Measurements from ENCODE around the gene OR5B12.

DNA sequence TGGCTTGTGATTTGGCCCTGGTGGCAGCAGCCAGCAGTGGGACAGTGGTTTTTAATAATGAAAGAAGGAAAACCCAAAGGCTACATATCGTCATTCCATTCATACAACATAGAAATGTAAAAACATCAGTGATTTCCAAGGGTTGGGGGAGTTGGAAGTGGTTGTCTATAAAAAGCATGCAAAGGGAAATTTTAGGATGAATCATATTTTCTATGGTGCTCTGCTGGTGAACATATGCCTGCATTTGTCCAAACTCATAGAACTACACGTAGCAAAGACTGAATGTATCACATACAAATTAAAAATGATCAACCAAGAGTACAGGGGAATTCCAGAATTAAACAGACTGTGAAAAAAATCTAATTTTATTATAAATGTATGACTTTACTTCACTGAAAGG, 46.5 kb downstream of the OR5B12 start:
- no peak for TF ChIP-seq TCF7L2 (IDR thresholded peaks at IDR 0.05; ENCODE audit: low read depth, low read length)
- TF ChIP-seq, protein P1, sequence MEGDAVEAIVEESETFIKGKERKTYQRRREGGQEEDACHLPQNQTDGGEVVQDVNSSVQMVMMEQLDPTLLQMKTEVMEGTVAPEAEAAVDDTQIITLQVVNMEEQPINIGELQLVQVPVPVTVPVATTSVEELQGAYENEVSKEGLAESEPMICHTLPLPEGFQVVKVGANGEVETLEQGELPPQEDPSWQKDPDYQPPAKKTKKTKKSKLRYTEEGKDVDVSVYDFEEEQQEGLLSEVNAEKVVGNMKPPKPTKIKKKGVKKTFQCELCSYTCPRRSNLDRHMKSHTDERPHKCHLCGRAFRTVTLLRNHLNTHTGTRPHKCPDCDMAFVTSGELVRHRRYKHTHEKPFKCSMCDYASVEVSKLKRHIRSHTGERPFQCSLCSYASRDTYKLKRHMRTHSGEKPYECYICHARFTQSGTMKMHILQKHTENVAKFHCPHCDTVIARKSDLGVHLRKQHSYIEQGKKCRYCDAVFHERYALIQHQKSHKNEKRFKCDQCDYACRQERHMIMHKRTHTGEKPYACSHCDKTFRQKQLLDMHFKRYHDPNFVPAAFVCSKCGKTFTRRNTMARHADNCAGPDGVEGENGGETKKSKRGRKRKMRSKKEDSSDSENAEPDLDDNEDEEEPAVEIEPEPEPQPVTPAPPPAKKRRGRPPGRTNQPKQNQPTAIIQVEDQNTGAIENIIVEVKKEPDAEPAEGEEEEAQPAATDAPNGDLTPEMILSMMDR (IDR thresholded peaks at IDR 0.05) = no peak
- TF ChIP-seq POLR2AphosphoS5 (IDR thresholded peaks at IDR 0.05; ENCODE audit: low read depth, low read length) = no peak
- TF ChIP-seq SIN3A (IDR thresholded peaks at IDR 0.05; ENCODE audit: borderline replicate concordance, insufficient read depth, low read depth, low read length) = no peak

All from Panc1 (cell line).